ENCODE results near the gene ACACB. TPM values are rescaled to one million over a fixed set of nuclear protein-coding genes. Genes with fewer than 3 reads are reported as not detected.

ACACB gene
- 10 to 100 TPM in 1 of 2 donors, 1 to 10 TPM in 1; 6.8 to 12.7 TPM for total RNA-seq
- polyA plus RNA-seq (2013, experiment 1 of 2) = 5.9 TPM
- 7.0 TPM for polyA plus RNA-seq (2013, experiment 2 of 2)
- long read RNA-seq, experiment 1, partial matches to known transcripts = 1 of 1 reads
- long read RNA-seq, experiment 1, other reads (novel, unspliced or antisense) = 0 of 1 reads
- long read RNA-seq, experiment 2, partial matches to known transcripts = 1 of 8 reads
- long read RNA-seq, experiment 2, other reads (novel, unspliced or antisense) = 6 of 8 reads
- long read RNA-seq, experiment 3, partial matches to known transcripts = 4 of 14 reads
- long read RNA-seq, experiment 3, other reads (novel, unspliced or antisense) = 7 of 14 reads
- long read RNA-seq, experiment 4, partial matches to known transcripts = 1 of 1 reads
- long read RNA-seq, experiment 4, other reads (novel, unspliced or antisense) = 0 of 1 reads

DNA sequence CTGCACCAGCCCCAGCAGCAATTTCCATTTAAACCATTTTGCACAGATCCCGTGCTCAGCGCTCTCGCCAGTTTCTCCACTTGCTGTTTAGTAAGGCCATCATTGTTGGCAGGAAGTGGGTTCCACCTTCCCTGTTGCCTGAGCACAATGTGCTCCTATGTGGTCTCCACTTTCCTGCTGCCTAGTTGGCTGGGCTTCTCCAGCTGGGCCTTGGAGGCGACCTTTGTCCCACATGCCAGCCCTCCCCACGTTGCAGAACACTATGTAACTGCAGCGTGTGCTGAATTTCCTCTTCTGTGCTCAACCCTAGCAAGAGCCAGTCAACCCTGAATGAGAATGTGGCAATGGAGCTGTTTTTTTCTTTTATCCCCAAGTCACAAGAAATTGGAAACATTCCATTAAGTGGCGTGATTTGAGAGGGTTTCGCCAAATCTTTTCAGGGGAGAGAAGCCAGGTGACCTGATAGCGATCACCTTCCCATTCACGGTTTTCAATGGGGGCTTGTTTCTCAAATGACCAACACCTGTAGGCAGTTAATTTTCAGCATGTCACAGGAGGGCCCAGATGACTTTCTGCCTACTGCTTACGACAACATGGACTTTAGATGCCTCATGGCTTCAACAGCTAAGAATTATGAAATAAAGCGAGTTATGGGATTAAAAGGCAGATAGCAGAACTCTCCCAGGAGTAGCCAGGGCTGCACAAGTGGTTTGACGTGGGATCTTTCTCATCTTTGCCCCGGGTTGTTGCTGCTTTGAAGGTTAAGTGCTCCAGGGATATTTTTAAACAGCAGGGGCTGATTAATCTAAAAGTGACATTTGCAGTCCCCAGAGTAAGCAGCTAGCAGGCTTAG is at the start of gene ACACB:
ACACB (plus strand) TSS at position 830 of the 853 bp plus-strand sequence. CDS start 22,819 bp downstream, outside the sequence.
- Mint-ChIP-seq H3K4me1 (peaks cover 12% of the 10 kb centered on the region), H3K4me3 (no peak within 1 kb of the TSS), H3K9me3 (no peaks in the 10 kb centered on the region), H3K27me3 (ENCODE audit: insufficient read depth) (no peaks in the 10 kb centered on the region), H3K36me3 (ENCODE audit: low read depth) (no peaks in the 10 kb centered on the region), H3K27ac (no peak within 1 kb of the TSS)
- peak; percentile 61 for DNase-seq
- H3K4me1 ChIP-seq (ENCODE audit: control insufficient read depth, insufficient read depth, low read length) = peaks cover 9% of the 10 kb centered on the region
- no peak within 1 kb of the TSS for H3K27ac ChIP-seq (ENCODE audit: low read depth, low read length)
- no peaks in the 10 kb centered on the region for H3K36me3 ChIP-seq (ENCODE audit: control insufficient read depth, insufficient read depth, low read length)
- TF ChIP-seq CTCF (conservative IDR thresholded peaks at IDR 0.05) = no peak
- no peaks in the 10 kb centered on the region for H3K9me3 ChIP-seq (ENCODE audit: control insufficient read depth, low read length)
- WGBS, 2 experiments (ENCODE audit: insufficient coverage in 1 of 2, insufficient read length in 1 of 2) = 83 to 91% methylated on average over 11 to 14 of the region's 14 CpGs
- H3K4me3 ChIP-seq (ENCODE audit: low read length) = no peak within 1 kb of the TSS
- H3K27me3 ChIP-seq (ENCODE audit: control insufficient read depth, insufficient read depth, low read length, poor library complexity, severe bottlenecking) = no peaks in the 10 kb centered on the region
- H3K9ac ChIP-seq (ENCODE audit: extremely low read depth, low read length, poor library complexity, severe bottlenecking) = no peak within 1 kb of the TSS

- 35 to 41% methylated on average over 12 to 17 of the region's 17 CpGs for WGBS, 2 experiments (ENCODE audit: insufficient coverage in 1 of 2, insufficient read length in 1 of 2)
- no peaks in the 10 kb centered on the region for H3K4me1 ChIP-seq (ENCODE audit: control insufficient read depth, insufficient read depth, low read length)
- Mint-ChIP-seq H3K27ac (peak overlapping the region; percentile 78), H3K9me3 (no peaks in the 10 kb centered on the region), H3K36me3 (ENCODE audit: low read depth) (peaks cover 23% of the 10 kb centered on the region), H3K4me1 (peaks cover 15% of the 10 kb centered on the region), H3K27me3 (ENCODE audit: insufficient read depth) (no peaks in the 10 kb centered on the region), H3K4me3 (peak overlapping the region; percentile 9)
- H3K9ac ChIP-seq (ENCODE audit: extremely low read depth, low read length, poor library complexity, severe bottlenecking) = no peak overlapping the region
- H3K27ac ChIP-seq (ENCODE audit: low read depth, low read length) = peak overlapping the region; percentile 48
- peaks cover under 1% of the 10 kb centered on the region for H3K9me3 ChIP-seq (ENCODE audit: control insufficient read depth, low read length)
- peak; percentile 95 for DNase-seq
- no peak overlapping the region for H3K4me3 ChIP-seq (ENCODE audit: low read length)
- H3K36me3 ChIP-seq (ENCODE audit: control insufficient read depth, insufficient read depth, low read length) = peaks cover 41% of the 10 kb centered on the region
- peak; percentile 46 for TF ChIP-seq CTCF (conservative IDR thresholded peaks at IDR 0.05)
- no peaks in the 10 kb centered on the region for H3K27me3 ChIP-seq (ENCODE audit: control insufficient read depth, insufficient read depth, low read length, poor library complexity, severe bottlenecking)
Measured at GRCh38 chr12:109069307-109070271, 46.8 kb upstream of the ACACB start.

DNA sequence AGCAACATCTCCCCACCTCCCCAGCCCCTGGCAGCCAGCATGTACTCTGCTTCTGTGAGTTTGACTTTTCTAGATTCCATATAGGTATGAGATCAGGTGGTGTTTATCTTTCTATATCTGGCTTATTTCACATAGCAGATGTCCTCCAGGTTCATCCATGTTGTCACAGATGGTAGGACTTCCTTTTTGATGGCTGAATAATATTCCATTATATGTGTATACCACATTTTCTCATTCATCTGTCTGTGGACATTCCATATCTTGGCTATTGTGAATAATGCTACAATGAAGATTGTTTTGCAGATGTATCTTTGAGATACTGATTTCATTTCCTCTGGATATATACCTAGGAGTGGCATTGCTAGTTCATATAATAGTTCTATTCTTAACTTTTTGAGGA is 41.5 kb upstream of the ACACB start:
- H3K27me3 ChIP-seq (ENCODE audit: control insufficient read depth, insufficient read depth, low read length, poor library complexity, severe bottlenecking) = no peaks in the 10 kb centered on the region
- Mint-ChIP-seq H3K27me3 (ENCODE audit: insufficient read depth) (no peaks in the 10 kb centered on the region), H3K9me3 (no peaks in the 10 kb centered on the region), H3K36me3 (ENCODE audit: low read depth) (peaks cover 44% of the 10 kb centered on the region), H3K27ac (no peak overlapping the region), H3K4me1 (peaks cover 7% of the 10 kb centered on the region), H3K4me3 (no peak overlapping the region)
- peaks cover 40% of the 10 kb centered on the region for H3K36me3 ChIP-seq (ENCODE audit: control insufficient read depth, insufficient read depth, low read length)
- H3K9me3 ChIP-seq (ENCODE audit: control insufficient read depth, low read length) = peaks cover 10% of the 10 kb centered on the region
- no peak for DNase-seq
- no peak overlapping the region for H3K4me3 ChIP-seq (ENCODE audit: low read length)
- no peaks in the 10 kb centered on the region for H3K4me1 ChIP-seq (ENCODE audit: control insufficient read depth, insufficient read depth, low read length)
- no peak overlapping the region for H3K27ac ChIP-seq (ENCODE audit: low read depth, low read length)
- H3K9ac ChIP-seq (ENCODE audit: extremely low read depth, low read length, poor library complexity, severe bottlenecking) = no peak overlapping the region
- TF ChIP-seq CTCF (conservative IDR thresholded peaks at IDR 0.05) = no peak
